ENCODE results near the gene STARD8.

- TF ChIP-seq POLR2A (IDR thresholded peaks at IDR 0.05; ENCODE audit: low read length) = no peak
- no peak for TF ChIP-seq GATA1 (IDR thresholded peaks at IDR 0.05; ENCODE audit: low read depth, low read length)
Observed at GRCh38 chrX:68676335-68676734, 28.9 kb downstream of the STARD8 start.

Data from erythroblast (primary cell).